H1 (cell line): ENCODE results near the gene ARHGAP10. TPM values are rescaled to one million over a fixed set of nuclear protein-coding genes. Genes with fewer than 3 reads are reported as not detected.

ENCODE experiments used
- SRF ChIP-seq: IDR thresholded peaks from 2 replicates; pipeline ENCODE4 v1.6.1; 2011; ENCODE audit warnings: mild to moderate bottlenecking, low read depth, low read length, moderate library complexity
- polyA plus RNA-seq, 7 experiments: library from polyadenylated mRNA; depleted of rRNA in 3 of 7; stranded (reverse) in 5 of 7; unstranded in 2 of 7; fragments of >200 nt in 5 of 7; fragments of 200-250 nt in 2 of 7; gene quantifications; 1 replicate in 5 of 7; 2 replicates in 1 of 7; 4 replicates in 1 of 7; pipeline versions ENCODE4 v1.2.1 to v1.2.3, GENCODE V29; 2011 to 2013; ENCODE audit warnings: missing spikeins in 2 of 7, mixed read lengths in 2 of 7
- total RNA-seq: library from RNA; stranded (reverse); fragmentation: NEBNext Ultra II Directional; extraction: Animal tissue kit (Norgen Biotek cat#: 25700); gene quantifications from 2 replicates; pipeline ENCODE4 v1.2.1, GENCODE V29; 2021

The ARHGAP10 gene
- total and polyA plus RNA-seq, 2 of the 8 experiments (the other 6 are each of a cell fraction or from before 2014, with no cell fraction given), result 3.7 to 6.1 TPM

DNA sequence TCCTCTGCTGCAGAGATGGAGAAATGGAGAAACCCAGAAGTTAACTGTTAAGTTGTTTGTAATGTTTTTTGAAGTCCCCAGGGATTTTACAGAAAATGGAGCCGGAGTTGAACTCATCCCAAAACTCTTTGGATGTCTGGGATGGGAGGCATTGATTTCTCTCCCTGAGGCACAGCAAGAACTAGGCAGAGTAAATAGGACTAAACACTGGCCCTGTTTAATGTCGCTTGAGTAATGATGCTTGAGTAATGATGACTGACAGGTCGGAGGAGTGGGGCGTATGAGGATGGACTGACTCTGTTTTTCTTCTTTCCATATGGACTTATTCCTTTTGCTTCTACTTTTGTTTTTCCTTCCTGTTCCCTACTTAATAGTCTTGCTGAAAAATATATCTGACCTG is 69.9 kb downstream of the ARHGAP10 start (continued):
- no peak for TF ChIP-seq SRF
- TF ChIP-seq, all 59 proteins: peak for 0
